ENCODE results near the gene CRISP3. TPM values are rescaled to one million over a fixed set of nuclear protein-coding genes. Genes with fewer than 3 reads are reported as not detected.
"Not testable (repeated sequence)": the region's sequence is repeated elsewhere in the genome, so short reads cannot be mapped to it uniquely, and the experiment has no call there.

The CRISP3 gene
- total and polyA plus RNA-seq, 2 donors (not counting 1 experiment from before 2014, with no cell fraction given), result not detected

GRCh38 chr6:49730251-49730650, 13.9 kb downstream of the CRISP3 start:
- Mint-ChIP-seq H3K27ac (no peak overlapping the region), H3K27me3 (no peaks in the 10 kb centered on the region), H3K4me3 (no peak overlapping the region), H3K4me1 (no peaks in the 10 kb centered on the region), H3K9me3 (ENCODE audit: insufficient read depth) (no peaks in the 10 kb centered on the region)
- no peaks in the 10 kb centered on the region for H3K36me3 ChIP-seq (replicated peaks in 1 of 2; ENCODE audit: control extremely low read depth in 1 of 2, control insufficient read depth in 1 of 2, extremely low read depth in 1 of 2, insufficient read depth in 2 of 2, low read length in 1 of 2)
- H3K79me2 ChIP-seq (ENCODE audit: control insufficient read depth, insufficient read depth, low read length), result no peaks in the 10 kb centered on the region
- no peak overlapping the region for H3K27ac ChIP-seq (ENCODE audit: low read length in 2 of 2)
- H3K4me3 ChIP-seq (ENCODE audit: control extremely low read depth in 1 of 5, extremely low read depth in 1 of 5, insufficient read depth in 1 of 5, low read depth in 2 of 5, low read length in 4 of 5), result no peak overlapping the region
- POLR2A ChIA-PET, result no interaction called here
- no peak for DNase-seq
- H2AFZ ChIP-seq (ENCODE audit: insufficient read depth, low read depth, low read length, poor library complexity, severe bottlenecking), result no peak overlapping the region
- no peaks in the 10 kb centered on the region for H3K27me3 ChIP-seq (replicated peaks in 1 of 4; ENCODE audit: control extremely low read depth in 1 of 4, control insufficient read depth in 3 of 4, insufficient read depth in 4 of 4, low read length in 3 of 4)
- H3K9ac ChIP-seq (ENCODE audit: low read length), result no peak overlapping the region
- CTCF ChIA-PET, result no interaction called here
- no peaks in the 10 kb centered on the region for H3K9me3 ChIP-seq (ENCODE audit: control extremely low read depth in 1 of 3, control insufficient read depth in 2 of 3, insufficient read depth in 1 of 3, low read length in 2 of 3)
- intact Hi-C loops (cut with micrococcal nuclease), result no loop called here
- H3K4me2 ChIP-seq (replicated peaks; ENCODE audit: low read depth, low read length, poor library complexity, severe bottlenecking), result no peak overlapping the region
- no peaks in the 10 kb centered on the region for H3K4me1 ChIP-seq (ENCODE audit: control insufficient read depth in 2 of 2, insufficient read depth in 2 of 2, low read length in 2 of 2)
- no peaks in the 10 kb centered on the region for H4K20me1 ChIP-seq (ENCODE audit: control insufficient read depth, insufficient read depth, low read length, poor library complexity, severe bottlenecking)
- no peak for TF ChIP-seq EZH2 (IDR thresholded peaks at IDR 0.05; ENCODE audit: borderline replicate concordance, insufficient read depth, low read depth, low read length, poor library complexity, severe bottlenecking)
- TF ChIP-seq, protein P1, sequence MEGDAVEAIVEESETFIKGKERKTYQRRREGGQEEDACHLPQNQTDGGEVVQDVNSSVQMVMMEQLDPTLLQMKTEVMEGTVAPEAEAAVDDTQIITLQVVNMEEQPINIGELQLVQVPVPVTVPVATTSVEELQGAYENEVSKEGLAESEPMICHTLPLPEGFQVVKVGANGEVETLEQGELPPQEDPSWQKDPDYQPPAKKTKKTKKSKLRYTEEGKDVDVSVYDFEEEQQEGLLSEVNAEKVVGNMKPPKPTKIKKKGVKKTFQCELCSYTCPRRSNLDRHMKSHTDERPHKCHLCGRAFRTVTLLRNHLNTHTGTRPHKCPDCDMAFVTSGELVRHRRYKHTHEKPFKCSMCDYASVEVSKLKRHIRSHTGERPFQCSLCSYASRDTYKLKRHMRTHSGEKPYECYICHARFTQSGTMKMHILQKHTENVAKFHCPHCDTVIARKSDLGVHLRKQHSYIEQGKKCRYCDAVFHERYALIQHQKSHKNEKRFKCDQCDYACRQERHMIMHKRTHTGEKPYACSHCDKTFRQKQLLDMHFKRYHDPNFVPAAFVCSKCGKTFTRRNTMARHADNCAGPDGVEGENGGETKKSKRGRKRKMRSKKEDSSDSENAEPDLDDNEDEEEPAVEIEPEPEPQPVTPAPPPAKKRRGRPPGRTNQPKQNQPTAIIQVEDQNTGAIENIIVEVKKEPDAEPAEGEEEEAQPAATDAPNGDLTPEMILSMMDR (IDR thresholded peaks at IDR 0.05), result no peak
- no peak for ATAC-seq (ENCODE audit: low read depth)

GRCh38 chr6:49723917-49724316, 20.3 kb downstream of the CRISP3 start:
- H3K4me1 ChIP-seq (ENCODE audit: control insufficient read depth in 2 of 2, insufficient read depth in 2 of 2, low read length in 2 of 2); POLR2A ChIA-PET; CTCF ChIA-PET: not testable (repeated sequence)

More at GRCh38 chr6:49723917-49724316, 20.3 kb downstream of the CRISP3 start:
- H3K79me2 ChIP-seq (ENCODE audit: control insufficient read depth, insufficient read depth, low read length); H3K4me2 ChIP-seq (replicated peaks; ENCODE audit: low read depth, low read length, poor library complexity, severe bottlenecking); H3K27ac ChIP-seq (ENCODE audit: low read length in 2 of 2); H3K27me3 Mint-ChIP-seq; H3K9me3 Mint-ChIP-seq (ENCODE audit: insufficient read depth); H2AFZ ChIP-seq (ENCODE audit: insufficient read depth, low read depth, low read length, poor library complexity, severe bottlenecking); H4K20me1 ChIP-seq (ENCODE audit: control insufficient read depth, insufficient read depth, low read length, poor library complexity, severe bottlenecking); H3K27ac Mint-ChIP-seq; H3K4me3 Mint-ChIP-seq; H3K27me3 ChIP-seq (replicated peaks in 1 of 4; ENCODE audit: control extremely low read depth in 1 of 4, control insufficient read depth in 3 of 4, insufficient read depth in 4 of 4, low read length in 3 of 4); DNase-seq; H3K4me3 ChIP-seq (ENCODE audit: control extremely low read depth in 1 of 5, extremely low read depth in 1 of 5, insufficient read depth in 1 of 5, low read depth in 2 of 5, low read length in 4 of 5); H3K36me3 ChIP-seq (replicated peaks in 1 of 2; ENCODE audit: control extremely low read depth in 1 of 2, control insufficient read depth in 1 of 2, extremely low read depth in 1 of 2, insufficient read depth in 2 of 2, low read length in 1 of 2); H3K9ac ChIP-seq (ENCODE audit: low read length); intact Hi-C loops (cut with micrococcal nuclease); H3K4me1 Mint-ChIP-seq; H3K9me3 ChIP-seq (ENCODE audit: control extremely low read depth in 1 of 3, control insufficient read depth in 2 of 3, insufficient read depth in 1 of 3, low read length in 2 of 3); ATAC-seq (ENCODE audit: low read depth): not testable (repeated sequence)
- 80% methylated on average over 1 of the region's 4 CpGs for WGBS (ENCODE audit: insufficient coverage)

Data from B cell (primary cell).